H9 (cell line): ENCODE data around the gene GRIN2A. TPM values are rescaled to one million over a fixed set of nuclear protein-coding genes. Genes with fewer than 3 reads are reported as not detected.

Experiments
- DNase-seq: peaks from one replicate; pipeline ENCODE4 v3.0.0-alpha.2; 2017
- H2AFZ ChIP-seq: one replicate; pipeline ENCODE4 v1.6.1; 2013; ENCODE audit warnings: mild to moderate bottlenecking, low read length, control low read depth, moderate library complexity
- H2AK5ac ChIP-seq: 2 replicates; pipeline ENCODE4 v1.6.1; 2013; ENCODE audit warnings: low read length, control low read depth, mixed read lengths; ENCODE audit not compliant: insufficient read length
- H2BK120ac ChIP-seq: one replicate; pipeline ENCODE4 v1.6.1; 2013; ENCODE audit warnings: low read depth, mild to moderate bottlenecking, low read length, control low read depth, inconsistent platforms; ENCODE audit not compliant: poor library complexity, severe bottlenecking
- H2BK12ac ChIP-seq: 2 replicates; pipeline ENCODE4 v1.6.1; 2013; ENCODE audit warnings: low read length, control low read depth, mixed read lengths, low read depth; ENCODE audit not compliant: insufficient read length
- H2BK15ac ChIP-seq: 2 replicates; pipeline ENCODE4 v1.6.1; 2013; ENCODE audit warnings: low read depth, low read length, control low read depth
- H2BK20ac ChIP-seq: one replicate; pipeline ENCODE4 v1.6.1; 2013; ENCODE audit warnings: low read depth, mild to moderate bottlenecking, low read length, control low read depth, inconsistent platforms; ENCODE audit not compliant: poor library complexity, severe bottlenecking
- H2BK5ac ChIP-seq: 2 replicates; pipeline ENCODE4 v1.6.1; 2013; ENCODE audit warnings: low read length, control low read depth, mixed read lengths; ENCODE audit not compliant: insufficient read length
- H3K14ac ChIP-seq: 2 replicates; pipeline ENCODE4 v1.6.1; 2013; ENCODE audit warnings: low read length, control low read depth; ENCODE audit not compliant: insufficient read depth
- H3K18ac ChIP-seq: 2 replicates; pipeline ENCODE4 v1.6.1; 2013; ENCODE audit warnings: low read depth, mild to moderate bottlenecking, mixed read lengths, low read length, control low read depth; ENCODE audit not compliant: insufficient read length
- H3K23ac ChIP-seq: 2 replicates; pipeline ENCODE4 v1.6.1; 2013; ENCODE audit warnings: low read length, control low read depth, mixed read lengths, low read depth; ENCODE audit not compliant: insufficient read length
- H3K23me2 ChIP-seq: 2 replicates; pipeline ENCODE4 v1.6.1; 2013; ENCODE audit warnings: low read depth, mild to moderate bottlenecking, mixed read lengths, low read length, control low read depth; ENCODE audit not compliant: insufficient read length, poor library complexity, severe bottlenecking
- H3K27ac ChIP-seq: 2 replicates; pipeline ENCODE4 v1.5.1; 2013; ENCODE audit warnings: low read length, control low read depth, mixed read lengths, low read depth; ENCODE audit not compliant: insufficient read length
- H3K27me3 ChIP-seq: 2 replicates; pipeline ENCODE4 v1.6.1; 2013; ENCODE audit warnings: low read length, control low read depth, inconsistent platforms; ENCODE audit not compliant: insufficient read depth
- H3K4ac ChIP-seq: 2 replicates; pipeline ENCODE4 v1.6.1; 2013; ENCODE audit warnings: low read depth, mild to moderate bottlenecking, control low read depth, inconsistent platforms, low read length, moderate library complexity
- H3K4me1 ChIP-seq: 2 replicates; pipeline ENCODE4 v1.6.1; 2013; ENCODE audit warnings: low read length, control low read depth, inconsistent platforms; ENCODE audit not compliant: insufficient read depth
- H3K4me2 ChIP-seq: 2 replicates; pipeline ENCODE4 v1.6.1; 2013; ENCODE audit warnings: low read length, control low read depth, mixed read lengths; ENCODE audit not compliant: insufficient read length, insufficient read depth
- H3K56ac ChIP-seq: 2 replicates; pipeline ENCODE4 v1.6.1; 2013; ENCODE audit warnings: low read depth, mild to moderate bottlenecking, mixed read lengths, low read length, control low read depth; ENCODE audit not compliant: insufficient read length
- H3K79me1 ChIP-seq: 2 replicates; pipeline ENCODE4 v1.6.1; 2013; ENCODE audit warnings: low read depth, mild to moderate bottlenecking, moderate library complexity, low read length, control low read depth, inconsistent platforms; ENCODE audit not compliant: insufficient read depth, poor library complexity, severe bottlenecking
- H3K79me2 ChIP-seq: 2 replicates; pipeline ENCODE4 v1.6.1; 2013; ENCODE audit warnings: low read length, control low read depth, inconsistent platforms; ENCODE audit not compliant: insufficient read depth
- H3K9ac ChIP-seq: 2 replicates; pipeline ENCODE4 v1.6.1; 2013; ENCODE audit warnings: low read length, control low read depth, mixed read lengths; ENCODE audit not compliant: insufficient read length; ENCODE audit errors: extremely low read depth
- H3K9me3 ChIP-seq: one replicate; pipeline ENCODE4 v1.6.1; 2013; ENCODE audit warnings: low read depth, low read length, inconsistent platforms; ENCODE audit not compliant: control insufficient read depth
- H3T11ph ChIP-seq: one replicate; pipeline ENCODE4 v1.6.1; 2013; ENCODE audit warnings: mild to moderate bottlenecking, low read length, control low read depth, inconsistent platforms
- H4K20me1 ChIP-seq: one replicate; pipeline ENCODE4 v1.6.1; 2013; ENCODE audit not compliant: control insufficient read depth, insufficient read length, insufficient read depth
- H4K5ac ChIP-seq: 2 replicates; pipeline ENCODE4 v1.6.1; 2013; ENCODE audit warnings: low read depth, mild to moderate bottlenecking, mixed read lengths, low read length, control low read depth; ENCODE audit not compliant: insufficient read length
- H4K8ac ChIP-seq: replicated peaks from 2 replicates; pipeline ENCODE4 v1.6.1; 2013; ENCODE audit warnings: low read length, control low read depth, mixed read lengths, low read depth; ENCODE audit not compliant: insufficient read length
- H4K91ac ChIP-seq: 2 replicates; pipeline ENCODE4 v1.6.1; 2013; ENCODE audit warnings: low read depth, mild to moderate bottlenecking, moderate library complexity, mixed read lengths, low read length, control low read depth; ENCODE audit not compliant: insufficient read length
- H3K27ac Mint-ChIP-seq, 3 experiments: 2 replicates in 2 of 3; 3 replicates in 1 of 3; pipeline ENCODE4 v1.8.0; 2020 to 2021; ENCODE audit warnings: mixed read lengths in 3 of 3, mild to moderate bottlenecking in 1 of 3, moderate library complexity in 1 of 3
- H3K27me3 Mint-ChIP-seq: 2 replicates; pipeline ENCODE4 v1.8.0; 2021; ENCODE audit warnings: low read depth, mild to moderate bottlenecking, moderate library complexity, mixed read lengths
- H3K36me3 Mint-ChIP-seq, 3 experiments: 2 replicates in 2 of 3; 3 replicates in 1 of 3; pipeline ENCODE4 v1.8.0; 2020 to 2021; ENCODE audit warnings: low read depth in 3 of 3, mixed read lengths in 3 of 3; ENCODE audit not compliant: insufficient read depth in 1 of 3
- H3K4me1 Mint-ChIP-seq, 2 experiments: 2 replicates each; pipeline ENCODE4 v1.8.0; 2020; ENCODE audit warnings: mixed read lengths in 2 of 2
- H3K4me3 Mint-ChIP-seq, 2 experiments: 2 replicates in 1 of 2; 3 replicates in 1 of 2; pipeline ENCODE4 v1.8.0; 2020 to 2021; ENCODE audit warnings: mild to moderate bottlenecking in 2 of 2, mixed read lengths in 2 of 2, moderate library complexity in 1 of 2
- H3K9me3 Mint-ChIP-seq, 2 experiments: 2 replicates in 1 of 2; 3 replicates in 1 of 2; pipeline ENCODE4 v1.8.0; 2020; ENCODE audit warnings: mild to moderate bottlenecking in 2 of 2, mixed read lengths in 2 of 2, moderate library complexity in 1 of 2
- WGBS: extraction: QIAGEN DNeasy Blood & Tissue Kit; methylation state at CpG from one replicate; pipeline ENCODE4 v1.1.7; 2013; ENCODE audit warnings: missing lambda C conversion rate, low lambda C conversion rate, mixed read lengths; ENCODE audit not compliant: insufficient read length; ENCODE audit errors: extremely low coverage; 5-methylcytosine and 5-hydroxymethylcytosine counted together
- total RNA-seq: library from RNA; stranded (reverse); gene quantifications from 2 replicates; pipeline ENCODE4 v1.2.1, GENCODE V29; 2021
- TF ChIP-seq, protein P1 (sequence below): fragments of 200-600 bp; sonication (generic); conservative IDR thresholded peaks from 3 replicates; pipeline ENCODE4 v1.8.0; 2021; ENCODE audit warnings: antibody characterized with exemption, mild to moderate bottlenecking

The GRIN2A gene
- total RNA-seq, 1 experiment from 2014 or later, result 1.5 TPM

- no peak overlapping the region for H2BK12ac ChIP-seq
- H3K4me1 ChIP-seq, result no peaks in the 10 kb centered on the region
- H2AK5ac ChIP-seq, result no peak overlapping the region
- Mint-ChIP-seq H3K4me1 (no peaks in the 10 kb centered on the region), H3K27ac (no peak overlapping the region), H3K36me3 (no peaks in the 10 kb centered on the region), H3K4me3 (no peak overlapping the region), H3K9me3 (no peaks in the 10 kb centered on the region), H3K27me3 (no peaks in the 10 kb centered on the region)
- H3K9me3 ChIP-seq, result no peaks in the 10 kb centered on the region
- no peak for DNase-seq
- H3K4ac ChIP-seq, result no peak overlapping the region
- WGBS, result no CpG with 5 or more reads among the region's 6 CpGs
- no peaks in the 10 kb centered on the region for H3K27me3 ChIP-seq
- H2BK15ac ChIP-seq, result no peak overlapping the region
- no peaks in the 10 kb centered on the region for H3K23me2 ChIP-seq
- no peak overlapping the region for H3K14ac ChIP-seq
- no peak overlapping the region for H3K23ac ChIP-seq
- H3K4me2 ChIP-seq, result no peak overlapping the region
- H2BK20ac ChIP-seq, result no peak overlapping the region
- no peak overlapping the region for H2BK120ac ChIP-seq
- no peaks in the 10 kb centered on the region for H4K20me1 ChIP-seq
- H4K5ac ChIP-seq, result no peak overlapping the region
- no peak overlapping the region for H3K9ac ChIP-seq
- H3K18ac ChIP-seq, result no peak overlapping the region
- no peak overlapping the region for H3K27ac ChIP-seq
- no peak overlapping the region for H4K91ac ChIP-seq
- H3T11ph ChIP-seq, result no peak overlapping the region
- H2AFZ ChIP-seq, result no peak overlapping the region
- no peaks in the 10 kb centered on the region for H3K79me1 ChIP-seq
- no peak overlapping the region for H2BK5ac ChIP-seq
- TF ChIP-seq, protein P1, sequence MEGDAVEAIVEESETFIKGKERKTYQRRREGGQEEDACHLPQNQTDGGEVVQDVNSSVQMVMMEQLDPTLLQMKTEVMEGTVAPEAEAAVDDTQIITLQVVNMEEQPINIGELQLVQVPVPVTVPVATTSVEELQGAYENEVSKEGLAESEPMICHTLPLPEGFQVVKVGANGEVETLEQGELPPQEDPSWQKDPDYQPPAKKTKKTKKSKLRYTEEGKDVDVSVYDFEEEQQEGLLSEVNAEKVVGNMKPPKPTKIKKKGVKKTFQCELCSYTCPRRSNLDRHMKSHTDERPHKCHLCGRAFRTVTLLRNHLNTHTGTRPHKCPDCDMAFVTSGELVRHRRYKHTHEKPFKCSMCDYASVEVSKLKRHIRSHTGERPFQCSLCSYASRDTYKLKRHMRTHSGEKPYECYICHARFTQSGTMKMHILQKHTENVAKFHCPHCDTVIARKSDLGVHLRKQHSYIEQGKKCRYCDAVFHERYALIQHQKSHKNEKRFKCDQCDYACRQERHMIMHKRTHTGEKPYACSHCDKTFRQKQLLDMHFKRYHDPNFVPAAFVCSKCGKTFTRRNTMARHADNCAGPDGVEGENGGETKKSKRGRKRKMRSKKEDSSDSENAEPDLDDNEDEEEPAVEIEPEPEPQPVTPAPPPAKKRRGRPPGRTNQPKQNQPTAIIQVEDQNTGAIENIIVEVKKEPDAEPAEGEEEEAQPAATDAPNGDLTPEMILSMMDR, result no peak
- no peaks in the 10 kb centered on the region for H3K79me2 ChIP-seq
- H3K56ac ChIP-seq, result no peak overlapping the region
- no peak overlapping the region for H4K8ac ChIP-seq
Measured at GRCh38 chr16:10151718-10152117, 30.5 kb downstream of the GRIN2A start.
